HEK293 (cell line): ENCODE data around the gene SGCG.

Experiments
- CTCF ChIA-PET: fragments of 350-600 bp; formaldehyde crosslinking; extraction: SDS; loops from one replicate; lab custom pipeline; 2021; ENCODE audit warnings: antibody characterized with exemption; lab: Yijun Ruan, JAX
- POLR2A ChIA-PET: fragments of 300-600 bp; formaldehyde crosslinking; extraction: SDS; loops from one replicate; lab custom pipeline; 2020; ENCODE audit warnings: antibody characterized with exemption, inconsistent platforms; lab: Yijun Ruan, JAX
- H3K27ac ChIP-seq: fragments of 200-500 bp; sonication (Bioruptor generic); 2 replicates; pipeline ENCODE4 v1.5.1; 2014; ENCODE audit warnings: low read depth, low read length, control low read depth, inconsistent platforms; ENCODE audit errors: extremely low read depth
- H3K36me3 ChIP-seq, 2 experiments: fragments of 200-500 bp in 1 of 2; sonication (Bioruptor generic) in 1 of 2; 1 replicate in 1 of 2; 2 replicates in 1 of 2; pipeline ENCODE4 v1.5.1; 2014 to 2017; ENCODE audit warnings: inconsistent platforms in 2 of 2, low read length in 2 of 2; ENCODE audit not compliant: control insufficient read depth in 2 of 2, insufficient read depth in 1 of 2
- H3K4me1 ChIP-seq: fragments of 200-500 bp; sonication (Bioruptor generic); 2 replicates; pipeline ENCODE4 v1.5.1; 2014; ENCODE audit warnings: mild to moderate bottlenecking, low read length, inconsistent platforms; ENCODE audit not compliant: control insufficient read depth, insufficient read depth
- H3K4me3 ChIP-seq: 2 replicates; pipeline ENCODE4 v1.5.1; 2011; ENCODE audit warnings: low read depth, mild to moderate bottlenecking, control low read depth, low read length, moderate library complexity
- H3K9me3 ChIP-seq: fragments of 200-500 bp; sonication (Bioruptor generic); 2 replicates; pipeline ENCODE4 v1.5.1; 2014; ENCODE audit warnings: low read depth, low read length, inconsistent platforms; ENCODE audit not compliant: control insufficient read depth, insufficient read depth
- GLI4 ChIP-seq: fragments of 450-650 bp; formaldehyde crosslinking; IDR thresholded peaks from 2 replicates; pipeline ENCODE4 v1.5.1; 2016; ENCODE audit warnings: missing biosample characterization, missing genetic modification characterization
- KLF1 ChIP-seq: fragments of 450-650 bp; formaldehyde crosslinking; IDR thresholded peaks from 2 replicates; pipeline ENCODE4 v1.5.1; 2016; ENCODE audit warnings: missing biosample characterization, missing genetic modification characterization
- SALL2 ChIP-seq: fragments of 450-650 bp; formaldehyde crosslinking; IDR thresholded peaks from 2 replicates; pipeline ENCODE4 v1.5.0; 2017; ENCODE audit warnings: missing biosample characterization, mild to moderate bottlenecking, missing genetic modification characterization, borderline replicate concordance
- ZNF433 ChIP-seq: fragments of 450-650 bp; formaldehyde crosslinking; IDR thresholded peaks from 2 replicates; pipeline ENCODE4 v1.5.1; 2016; ENCODE audit warnings: missing biosample characterization, missing genetic modification characterization, low read depth
- ZNF521 ChIP-seq: fragments of 450-650 bp; formaldehyde crosslinking; IDR thresholded peaks from 2 replicates; pipeline ENCODE4 v1.5.1; 2017; ENCODE audit warnings: missing biosample characterization, mild to moderate bottlenecking, missing genetic modification characterization
- ZNF529 ChIP-seq: fragments of 450-650 bp; formaldehyde crosslinking; IDR thresholded peaks from 2 replicates; pipeline ENCODE4 v1.5.1; 2017; ENCODE audit warnings: missing genetic modification characterization, missing biosample characterization; ENCODE audit not compliant: insufficient replicate concordance
- ZNF837 ChIP-seq: fragments of 450-650 bp; formaldehyde crosslinking; IDR thresholded peaks from 2 replicates; pipeline ENCODE4 v1.5.1; 2016; ENCODE audit warnings: missing biosample characterization, missing genetic modification characterization
- TF ChIP-seq, protein P1 (sequence below): fragments of 450-650 bp; formaldehyde crosslinking; conservative IDR thresholded peaks from 2 replicates; pipeline ENCODE4 v1.5.1; 2016; ENCODE audit warnings: low read depth, missing biosample characterization, missing genetic modification characterization
- TF ChIP-seq, protein P2 (sequence below): fragments of 450-650 bp; formaldehyde crosslinking; IDR thresholded peaks from 2 replicates; pipeline ENCODE4 v1.5.0; 2017; ENCODE audit warnings: missing biosample characterization, missing genetic modification characterization, borderline replicate concordance
- TF ChIP-seq, protein P3 (sequence below): fragments of 450-650 bp; formaldehyde crosslinking; IDR thresholded peaks from 2 replicates; pipeline ENCODE4 v1.5.1; 2017; ENCODE audit warnings: missing biosample characterization, missing genetic modification characterization
- TF ChIP-seq, protein P4 (sequence below): fragments of 450-650 bp; formaldehyde crosslinking; IDR thresholded peaks from 2 replicates; pipeline ENCODE4 v1.5.1; 2017; ENCODE audit warnings: missing biosample characterization, missing genetic modification characterization
- TF ChIP-seq, protein P5 (sequence below): fragments of 450-650 bp; formaldehyde crosslinking; IDR thresholded peaks from 2 replicates; pipeline ENCODE4 v1.5.1; 2017; ENCODE audit warnings: missing biosample characterization, missing genetic modification characterization

SGCG gene

DNA sequence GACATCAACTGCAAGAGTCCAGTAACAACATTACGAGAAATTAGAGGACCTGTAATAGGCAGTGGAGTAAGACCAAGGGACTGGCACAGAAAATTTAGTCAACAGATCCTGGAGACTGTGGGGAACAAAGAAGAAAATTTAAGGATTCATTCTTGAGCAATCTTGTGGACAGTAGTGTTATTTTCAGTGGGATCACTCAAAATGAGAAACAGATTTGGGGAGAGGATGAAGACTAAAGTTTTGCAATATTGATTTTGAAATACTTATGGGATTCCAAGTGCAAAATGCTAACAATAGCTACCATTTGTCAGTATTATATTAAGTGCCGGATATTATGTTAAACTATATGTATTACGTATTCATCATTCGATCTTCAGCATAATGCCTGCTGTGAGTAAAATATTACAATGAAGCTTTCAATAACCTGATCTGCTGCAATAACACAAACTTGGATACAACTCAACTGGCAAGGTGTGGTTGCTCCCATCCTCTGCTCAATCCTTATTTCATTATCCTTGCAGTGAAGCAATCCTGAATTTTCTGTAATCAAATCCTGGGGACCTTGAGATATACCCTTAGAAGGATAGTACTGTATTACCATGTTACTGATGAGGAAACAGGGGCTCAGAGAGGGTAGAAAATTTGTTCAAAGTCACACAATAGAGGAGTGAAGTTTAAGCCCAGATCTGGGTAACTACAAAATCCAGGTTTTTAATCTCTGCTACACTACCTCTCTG, 168.6 kb downstream of the SGCG start (continued):
- TF ChIP-seq, protein P1, sequence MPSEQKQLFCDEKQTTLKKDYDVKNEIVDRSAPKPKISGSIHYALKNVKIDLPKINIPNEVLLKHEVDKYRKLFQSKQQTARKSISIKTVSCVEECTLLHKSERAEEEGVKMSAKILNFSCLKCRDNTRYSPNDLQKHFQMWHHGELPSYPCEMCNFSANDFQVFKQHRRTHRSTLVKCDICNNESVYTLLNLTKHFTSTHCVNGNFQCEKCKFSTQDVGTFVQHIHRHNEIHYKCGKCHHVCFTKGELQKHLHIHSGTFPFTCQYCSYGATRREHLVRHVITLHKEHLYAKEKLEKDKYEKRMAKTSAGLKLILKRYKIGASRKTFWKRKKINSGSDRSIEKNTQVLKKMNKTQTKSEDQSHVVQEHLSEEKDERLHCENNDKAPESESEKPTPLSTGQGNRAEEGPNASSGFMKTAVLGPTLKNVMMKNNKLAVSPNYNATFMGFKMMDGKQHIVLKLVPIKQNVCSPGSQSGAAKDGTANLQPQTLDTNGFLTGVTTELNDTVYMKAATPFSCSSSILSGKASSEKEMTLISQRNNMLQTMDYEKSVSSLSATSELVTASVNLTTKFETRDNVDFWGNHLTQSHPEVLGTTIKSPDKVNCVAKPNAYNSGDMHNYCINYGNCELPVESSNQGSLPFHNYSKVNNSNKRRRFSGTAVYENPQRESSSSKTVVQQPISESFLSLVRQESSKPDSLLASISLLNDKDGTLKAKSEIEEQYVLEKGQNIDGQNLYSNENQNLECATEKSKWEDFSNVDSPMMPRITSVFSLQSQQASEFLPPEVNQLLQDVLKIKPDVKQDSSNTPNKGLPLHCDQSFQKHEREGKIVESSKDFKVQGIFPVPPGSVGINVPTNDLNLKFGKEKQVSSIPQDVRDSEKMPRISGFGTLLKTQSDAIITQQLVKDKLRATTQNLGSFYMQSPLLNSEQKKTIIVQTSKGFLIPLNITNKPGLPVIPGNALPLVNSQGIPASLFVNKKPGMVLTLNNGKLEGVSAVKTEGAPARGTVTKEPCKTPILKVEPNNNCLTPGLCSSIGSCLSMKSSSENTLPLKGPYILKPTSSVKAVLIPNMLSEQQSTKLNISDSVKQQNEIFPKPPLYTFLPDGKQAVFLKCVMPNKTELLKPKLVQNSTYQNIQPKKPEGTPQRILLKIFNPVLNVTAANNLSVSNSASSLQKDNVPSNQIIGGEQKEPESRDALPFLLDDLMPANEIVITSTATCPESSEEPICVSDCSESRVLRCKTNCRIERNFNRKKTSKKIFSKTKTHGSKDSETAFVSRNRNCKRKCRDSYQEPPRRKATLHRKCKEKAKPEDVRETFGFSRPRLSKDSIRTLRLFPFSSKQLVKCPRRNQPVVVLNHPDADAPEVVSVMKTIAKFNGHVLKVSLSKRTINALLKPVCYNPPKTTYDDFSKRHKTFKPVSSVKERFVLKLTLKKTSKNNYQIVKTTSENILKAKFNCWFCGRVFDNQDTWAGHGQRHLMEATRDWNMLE (tag by site-specific recombination): no peak
- TF ChIP-seq ZNF529 (tag by site-specific recombination): no peak
- TF ChIP-seq ZNF837 (tag by site-specific recombination): no peak
- TF ChIP-seq, protein P2, sequence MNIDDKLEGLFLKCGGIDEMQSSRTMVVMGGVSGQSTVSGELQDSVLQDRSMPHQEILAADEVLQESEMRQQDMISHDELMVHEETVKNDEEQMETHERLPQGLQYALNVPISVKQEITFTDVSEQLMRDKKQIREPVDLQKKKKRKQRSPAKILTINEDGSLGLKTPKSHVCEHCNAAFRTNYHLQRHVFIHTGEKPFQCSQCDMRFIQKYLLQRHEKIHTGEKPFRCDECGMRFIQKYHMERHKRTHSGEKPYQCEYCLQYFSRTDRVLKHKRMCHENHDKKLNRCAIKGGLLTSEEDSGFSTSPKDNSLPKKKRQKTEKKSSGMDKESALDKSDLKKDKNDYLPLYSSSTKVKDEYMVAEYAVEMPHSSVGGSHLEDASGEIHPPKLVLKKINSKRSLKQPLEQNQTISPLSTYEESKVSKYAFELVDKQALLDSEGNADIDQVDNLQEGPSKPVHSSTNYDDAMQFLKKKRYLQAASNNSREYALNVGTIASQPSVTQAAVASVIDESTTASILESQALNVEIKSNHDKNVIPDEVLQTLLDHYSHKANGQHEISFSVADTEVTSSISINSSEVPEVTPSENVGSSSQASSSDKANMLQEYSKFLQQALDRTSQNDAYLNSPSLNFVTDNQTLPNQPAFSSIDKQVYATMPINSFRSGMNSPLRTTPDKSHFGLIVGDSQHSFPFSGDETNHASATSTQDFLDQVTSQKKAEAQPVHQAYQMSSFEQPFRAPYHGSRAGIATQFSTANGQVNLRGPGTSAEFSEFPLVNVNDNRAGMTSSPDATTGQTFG (tag by site-specific recombination): no peak
- TF ChIP-seq KLF1 (tag by site-specific recombination): no peak
- TF ChIP-seq, protein P3, sequence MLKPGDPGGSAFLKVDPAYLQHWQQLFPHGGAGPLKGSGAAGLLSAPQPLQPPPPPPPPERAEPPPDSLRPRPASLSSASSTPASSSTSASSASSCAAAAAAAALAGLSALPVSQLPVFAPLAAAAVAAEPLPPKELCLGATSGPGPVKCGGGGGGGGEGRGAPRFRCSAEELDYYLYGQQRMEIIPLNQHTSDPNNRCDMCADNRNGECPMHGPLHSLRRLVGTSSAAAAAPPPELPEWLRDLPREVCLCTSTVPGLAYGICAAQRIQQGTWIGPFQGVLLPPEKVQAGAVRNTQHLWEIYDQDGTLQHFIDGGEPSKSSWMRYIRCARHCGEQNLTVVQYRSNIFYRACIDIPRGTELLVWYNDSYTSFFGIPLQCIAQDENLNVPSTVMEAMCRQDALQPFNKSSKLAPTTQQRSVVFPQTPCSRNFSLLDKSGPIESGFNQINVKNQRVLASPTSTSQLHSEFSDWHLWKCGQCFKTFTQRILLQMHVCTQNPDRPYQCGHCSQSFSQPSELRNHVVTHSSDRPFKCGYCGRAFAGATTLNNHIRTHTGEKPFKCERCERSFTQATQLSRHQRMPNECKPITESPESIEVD (tag by site-specific recombination): no peak

DNA sequence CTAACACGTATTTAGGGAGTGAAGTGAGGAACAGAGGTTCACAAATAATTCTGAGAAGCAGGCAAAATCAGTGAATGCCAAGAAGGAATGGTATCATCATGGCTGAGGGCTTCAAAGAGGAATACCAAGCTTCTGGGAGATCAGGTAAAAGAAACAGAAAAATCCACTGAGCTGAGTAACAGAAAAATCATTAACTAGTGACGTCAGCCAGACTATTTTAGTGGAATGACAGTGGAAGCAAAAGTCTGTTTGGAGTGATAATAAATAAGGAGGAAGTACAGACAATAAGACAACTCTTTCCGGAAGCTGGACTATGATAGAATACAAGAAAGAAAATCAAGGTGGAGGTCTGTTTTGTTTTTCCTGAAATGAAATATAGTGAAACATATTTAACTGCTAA, 169.2 kb downstream of the SGCG start:
- H3K4me3 ChIP-seq: no peak overlapping the region
- no peaks in the 10 kb centered on the region for H3K4me1 ChIP-seq
- H3K36me3 ChIP-seq: peaks cover 0 to 76% of the 10 kb centered on the region in 2 experiments; a peak in 1 of 3 replicates
- ChIA-PET POLR2A (no interaction called here), CTCF (interaction anchor here (0.8 kb wide), 1 partner anchor 12 kb away, joined by 3 read pairs; no protein-coding TSS in a partner anchor)
- H3K9me3 ChIP-seq: no peaks in the 10 kb centered on the region
- TF ChIP-seq ZNF433 (no peak), SALL2 (tag by site-specific recombination) (no peak), ZNF521 (tag by site-specific recombination) (no peak), GLI4 (tag by site-specific recombination) (no peak)
- TF ChIP-seq, protein P4, sequence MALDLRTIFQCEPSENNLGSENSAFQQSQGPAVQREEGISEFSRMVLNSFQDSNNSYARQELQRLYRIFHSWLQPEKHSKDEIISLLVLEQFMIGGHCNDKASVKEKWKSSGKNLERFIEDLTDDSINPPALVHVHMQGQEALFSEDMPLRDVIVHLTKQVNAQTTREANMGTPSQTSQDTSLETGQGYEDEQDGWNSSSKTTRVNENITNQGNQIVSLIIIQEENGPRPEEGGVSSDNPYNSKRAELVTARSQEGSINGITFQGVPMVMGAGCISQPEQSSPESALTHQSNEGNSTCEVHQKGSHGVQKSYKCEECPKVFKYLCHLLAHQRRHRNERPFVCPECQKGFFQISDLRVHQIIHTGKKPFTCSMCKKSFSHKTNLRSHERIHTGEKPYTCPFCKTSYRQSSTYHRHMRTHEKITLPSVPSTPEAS: no peak
- TF ChIP-seq, protein P5, sequence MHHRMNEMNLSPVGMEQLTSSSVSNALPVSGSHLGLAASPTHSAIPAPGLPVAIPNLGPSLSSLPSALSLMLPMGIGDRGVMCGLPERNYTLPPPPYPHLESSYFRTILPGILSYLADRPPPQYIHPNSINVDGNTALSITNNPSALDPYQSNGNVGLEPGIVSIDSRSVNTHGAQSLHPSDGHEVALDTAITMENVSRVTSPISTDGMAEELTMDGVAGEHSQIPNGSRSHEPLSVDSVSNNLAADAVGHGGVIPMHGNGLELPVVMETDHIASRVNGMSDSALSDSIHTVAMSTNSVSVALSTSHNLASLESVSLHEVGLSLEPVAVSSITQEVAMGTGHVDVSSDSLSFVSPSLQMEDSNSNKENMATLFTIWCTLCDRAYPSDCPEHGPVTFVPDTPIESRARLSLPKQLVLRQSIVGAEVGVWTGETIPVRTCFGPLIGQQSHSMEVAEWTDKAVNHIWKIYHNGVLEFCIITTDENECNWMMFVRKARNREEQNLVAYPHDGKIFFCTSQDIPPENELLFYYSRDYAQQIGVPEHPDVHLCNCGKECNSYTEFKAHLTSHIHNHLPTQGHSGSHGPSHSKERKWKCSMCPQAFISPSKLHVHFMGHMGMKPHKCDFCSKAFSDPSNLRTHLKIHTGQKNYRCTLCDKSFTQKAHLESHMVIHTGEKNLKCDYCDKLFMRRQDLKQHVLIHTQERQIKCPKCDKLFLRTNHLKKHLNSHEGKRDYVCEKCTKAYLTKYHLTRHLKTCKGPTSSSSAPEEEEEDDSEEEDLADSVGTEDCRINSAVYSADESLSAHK: no peak
- no peak overlapping the region for H3K27ac ChIP-seq
